Adrenal gland (tissue), 12 donors: ENCODE measurements around the gene ITPK1. TPM values are rescaled to one million over a fixed set of nuclear protein-coding genes. Genes with fewer than 3 reads are reported as not detected.

Source experiments
- DNase-seq, 7 donors: peaks; one replicate each; pipeline ENCODE4 v3.0.0-alpha.2; 2019 to 2020
- H3K27ac ChIP-seq, 5 donors: fragments of 200-600 bp; sonication (generic) in 4 of 5; 1 replicate in 3 of 5; 2 replicates in 2 of 5; pipeline versions ENCODE4 v1.5.1 to v1.8.0; 2016 to 2020; ENCODE audit warnings: mild to moderate bottlenecking in 1 of 5
- H3K27me3 ChIP-seq: fragments of 200-600 bp; 2 replicates; pipeline ENCODE4 v1.8.0; 2021
- H3K36me3 ChIP-seq, 2 donors: fragments of 200-600 bp; replicated peaks in 1 of 2; 1 replicate in 1 of 2; 2 replicates in 1 of 2; pipeline versions ENCODE4 v1.5.1 to v1.8.0; 2018 to 2022
- H3K4me1 ChIP-seq, 2 donors: fragments of 200-600 bp; replicated peaks in 1 of 2; 1 replicate in 1 of 2; 2 replicates in 1 of 2; pipeline versions ENCODE4 v1.5.1 to v1.8.0; 2018 to 2021
- H3K4me3 ChIP-seq, 4 donors: fragments of 200-600 bp; sonication (generic) in 3 of 4; one replicate each; pipeline ENCODE4 v1.5.1; 2016 to 2018
- H3K9me3 ChIP-seq, 3 donors: fragments of 200-600 bp; sonication (generic) in 1 of 3; replicated peaks in 1 of 3; 1 replicate in 2 of 3; 2 replicates in 1 of 3; pipeline versions ENCODE4 v1.5.1 to v1.8.0; 2016 to 2021
- POLR2A ChIP-seq, 2 donors: fragments of 450-650 bp; IDR thresholded peaks; one replicate each; pipeline ENCODE4 v1.6.1; 2017; ENCODE audit warnings: antibody characterized with exemption in 2 of 2, mild to moderate bottlenecking in 2 of 2, moderate library complexity in 1 of 2
- WGBS, 4 donors: extraction: QIAGEN DNeasy Blood & Tissue Kit in 2 of 4; methylation state at CpG; one replicate each; pipeline versions ENCODE4 v1.1.5 to v1.1.7; 2013 to 2017; 5-methylcytosine and 5-hydroxymethylcytosine counted together
- intact Hi-C, 2 donors: fragments of 100-400 bp; cut with DNase I; formaldehyde crosslinking; loops; one replicate each; pipeline versions ENCODE4 v1.14.1 to v1.15.0; 2022 to 2023
- polyA plus RNA-seq, 3 donors: library from polyadenylated mRNA; stranded (reverse); fragments of 200-250 nt in 2 of 3; fragments of 350-450 nt in 1 of 3; fragmentation: Illumina TruSeq in 1 of 3; extraction: RNeasy Lipid Tissue Mini Kit (QIAGEN cat#74804) in 1 of 3; gene quantifications; one replicate each; pipeline ENCODE4 v1.2.3, GENCODE V29; 2013 to 2014
- total RNA-seq, 9 donors: library from RNA; depleted of rRNA in 4 of 9; stranded (reverse); fragments of >200 nt in 4 of 9; fragments of 120-200 nt in 1 of 9; fragmentation: NEBNext Ultra II Directional in 1 of 9; extraction: Animal tissue kit (Norgen Biotek cat#: 25700) in 1 of 9; gene quantifications; one replicate each; pipeline versions ENCODE4 v1.1.0 to v1.2.4, GENCODE V29; 2013 to 2023
- TF ChIP-seq, protein P1 (sequence below), 6 experiments: fragments of 450-650 bp in 4 of 6; fragments of 200-600 bp in 2 of 6; sonication (generic) in 1 of 6; IDR thresholded peaks; 1 replicate in 5 of 6; 2 replicates in 1 of 6; pipeline versions ENCODE4 v1.5.1 to v1.8.0; 2016 to 2021; ENCODE audit warnings: antibody characterized with exemption in 6 of 6, mild to moderate bottlenecking in 2 of 6, moderate library complexity in 1 of 6
- donor health status: healthy with polysubstance abuse.
- donor health status: Bipolar disorder and iron deficiency.
- donor health status: DM: yes; HTN: yes; CAD: no.
- donor health status: DM: no; HTN: no; CAD: no.
- donor health status: DM: no; HTN: no; CAD: no.
- donor health status: DM: yes; HTN: yes; CAD: no.

ITPK1 gene
- total and polyA plus RNA-seq, 12 donors = 28.1 to 182 (median 49.2) TPM

- H3K27ac ChIP-seq = no peak overlapping the region
- WGBS, 4 donors = 89 to 95% (median 91%) methylated on average over 5 to 18 of the region's 18 CpGs
These were observed 154.8 kb downstream of the ITPK1 start for GRCh38 chr14:92960706-92961566.

GRCh38 chr14:92959761-92960680 is 155.7 kb downstream of the ITPK1 start:
- H3K4me1 ChIP-seq = peaks cover 0 to 11% of the 10 kb centered on the region in 2 donors
- no peak for DNase-seq
- H3K9me3 ChIP-seq = no peaks in the 10 kb centered on the region
- WGBS, 4 donors = 87 to 92% (median 89%) methylated on average over 26 to 30 of the region's 30 CpGs
- H3K27me3 ChIP-seq = no peaks in the 10 kb centered on the region
- no peak overlapping the region for H3K4me3 ChIP-seq
- TF ChIP-seq POLR2A (IDR thresholded peaks at IDR 0.05) = no peak
- TF ChIP-seq, protein P1, sequence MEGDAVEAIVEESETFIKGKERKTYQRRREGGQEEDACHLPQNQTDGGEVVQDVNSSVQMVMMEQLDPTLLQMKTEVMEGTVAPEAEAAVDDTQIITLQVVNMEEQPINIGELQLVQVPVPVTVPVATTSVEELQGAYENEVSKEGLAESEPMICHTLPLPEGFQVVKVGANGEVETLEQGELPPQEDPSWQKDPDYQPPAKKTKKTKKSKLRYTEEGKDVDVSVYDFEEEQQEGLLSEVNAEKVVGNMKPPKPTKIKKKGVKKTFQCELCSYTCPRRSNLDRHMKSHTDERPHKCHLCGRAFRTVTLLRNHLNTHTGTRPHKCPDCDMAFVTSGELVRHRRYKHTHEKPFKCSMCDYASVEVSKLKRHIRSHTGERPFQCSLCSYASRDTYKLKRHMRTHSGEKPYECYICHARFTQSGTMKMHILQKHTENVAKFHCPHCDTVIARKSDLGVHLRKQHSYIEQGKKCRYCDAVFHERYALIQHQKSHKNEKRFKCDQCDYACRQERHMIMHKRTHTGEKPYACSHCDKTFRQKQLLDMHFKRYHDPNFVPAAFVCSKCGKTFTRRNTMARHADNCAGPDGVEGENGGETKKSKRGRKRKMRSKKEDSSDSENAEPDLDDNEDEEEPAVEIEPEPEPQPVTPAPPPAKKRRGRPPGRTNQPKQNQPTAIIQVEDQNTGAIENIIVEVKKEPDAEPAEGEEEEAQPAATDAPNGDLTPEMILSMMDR (IDR thresholded peaks at IDR 0.05) = no peak
- no peak overlapping the region for H3K27ac ChIP-seq
- intact Hi-C loops = loop anchor here in 1 of 2 donors (10.0 kb wide), 1 partner anchor 145 kb away; no protein-coding TSS in a partner anchor
- peaks cover 0 to 22% of the 10 kb centered on the region in 2 donors for H3K36me3 ChIP-seq

More at GRCh38 chr14:92960706-92961566, 154.8 kb downstream of the ITPK1 start:
- no peak for DNase-seq
- Histone ChIP-seq H3K27me3 (no peaks in the 10 kb centered on the region), H3K9me3 (no peaks in the 10 kb centered on the region), H3K4me3 (no peak overlapping the region), H3K36me3 (peaks cover 0 to 22% of the 10 kb centered on the region in 2 donors), H3K4me1 (peaks cover 0 to 11% of the 10 kb centered on the region in 2 donors)
- no peak for TF ChIP-seq POLR2A (IDR thresholded peaks at IDR 0.05)
- TF ChIP-seq, protein P1 (IDR thresholded peaks at IDR 0.05) = no peak
- intact Hi-C loops = no loop called here

GRCh38 chr14:92959189-92959531 is 156.6 kb downstream of the ITPK1 start:
- no peak for TF ChIP-seq POLR2A (IDR thresholded peaks at IDR 0.05)
- TF ChIP-seq, protein P1 (IDR thresholded peaks at IDR 0.05) = no peak
- H3K4me1 ChIP-seq = peaks cover 0 to 8% of the 10 kb centered on the region in 2 donors
- H3K27me3 ChIP-seq = no peaks in the 10 kb centered on the region
- no peak for DNase-seq
- intact Hi-C loops = loop anchor here in 1 of 2 donors (10.0 kb wide), 1 partner anchor 146 kb away; no protein-coding TSS in a partner anchor
- peaks cover 0 to 22% of the 10 kb centered on the region in 2 donors for H3K36me3 ChIP-seq
- H3K4me3 ChIP-seq = no peak overlapping the region
- peak overlapping the region in 1 of 5 donors; percentile 31 for H3K27ac ChIP-seq
- H3K9me3 ChIP-seq = no peaks in the 10 kb centered on the region
- 82 to 94% (median 89%) methylated on average over 7 to 10 of the region's 10 CpGs for WGBS, 4 donors
